Skeletal muscle satellite cell (primary cell): ENCODE measurements around the gene CALY.

Experiments
- H3K27me3 ChIP-seq: 2 replicates; pipeline ENCODE4 v1.7.0; 2013; ENCODE audit warnings: low read length; ENCODE audit not compliant: control insufficient read depth, insufficient read depth
- H3K36me3 ChIP-seq: 2 replicates; pipeline ENCODE4 v1.7.0; 2013; ENCODE audit warnings: mild to moderate bottlenecking, control low read depth, low read length; ENCODE audit not compliant: insufficient read depth
- H3K4me1 ChIP-seq: 2 replicates; pipeline ENCODE4 v1.7.0; 2013; ENCODE audit warnings: low read length; ENCODE audit not compliant: control insufficient read depth, insufficient read depth
- H3K4me2 ChIP-seq: 2 replicates; pipeline ENCODE4 v1.7.0; 2013; ENCODE audit warnings: mild to moderate bottlenecking, low read length
- H3K4me3 ChIP-seq: 2 replicates; pipeline ENCODE4 v1.7.0; 2013; ENCODE audit warnings: low read length
- H3K9ac ChIP-seq: 2 replicates; pipeline ENCODE4 v1.7.0; 2013; ENCODE audit warnings: mild to moderate bottlenecking, low read depth, low read length, moderate library complexity
- H3K9me3 ChIP-seq: replicated peaks from 2 replicates; pipeline ENCODE4 v1.7.0; 2013; ENCODE audit warnings: mild to moderate bottlenecking, control low read depth, low read length

The CALY gene

DNA sequence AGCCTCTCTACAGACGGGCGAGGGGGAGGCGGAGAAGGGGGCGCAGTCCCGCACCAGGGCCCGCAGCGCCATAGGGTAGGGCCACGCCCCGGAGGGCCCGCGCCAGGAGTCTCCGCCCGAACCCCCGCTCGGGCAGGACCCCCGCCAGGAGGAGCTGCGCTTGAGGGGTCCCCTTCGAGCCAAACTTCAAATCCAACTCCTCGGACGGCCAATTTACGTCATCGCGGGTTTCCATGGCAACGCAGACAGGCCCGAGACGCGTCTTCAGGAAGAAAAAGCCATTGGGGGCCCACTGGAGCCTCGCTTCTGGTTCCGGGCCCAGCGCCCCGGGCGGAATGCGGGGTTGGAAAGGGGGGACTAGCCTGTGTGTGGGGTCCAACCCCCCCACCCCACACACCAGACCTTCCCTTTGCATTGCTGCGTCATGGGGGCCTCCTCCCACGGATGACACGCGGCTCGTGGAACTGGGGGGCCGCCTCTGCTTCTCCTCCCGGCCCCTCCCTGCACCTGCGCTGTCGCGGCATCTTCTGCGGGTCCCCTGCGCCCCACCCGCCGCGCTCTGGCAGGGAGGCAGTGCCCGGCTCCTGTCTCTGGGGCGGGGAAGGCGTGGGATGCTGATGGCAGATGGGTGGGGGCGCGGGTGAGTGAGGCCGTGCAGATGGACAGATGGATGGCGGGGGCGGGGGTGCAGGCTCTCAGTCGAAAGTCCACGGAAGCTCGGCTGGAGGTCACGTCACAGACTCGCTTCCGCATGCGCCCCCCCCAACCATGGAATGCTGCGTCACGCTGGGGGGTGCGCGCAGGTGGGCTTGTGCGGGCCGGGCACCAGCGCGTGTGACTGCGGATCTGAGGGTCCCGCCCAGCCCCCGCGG is 1.2 kb downstream of the CALY start:
- peaks cover 9% of the 10 kb centered on the region for H3K4me1 ChIP-seq
- no peak overlapping the region for H3K9ac ChIP-seq
- peak overlapping the region; percentile 62 for H3K4me3 ChIP-seq
- peak overlapping the region; percentile 75 for H3K4me2 ChIP-seq
- H3K9me3 ChIP-seq = no peaks in the 10 kb centered on the region
- peaks cover 52% of the 10 kb centered on the region for H3K27me3 ChIP-seq
- H3K36me3 ChIP-seq = no peaks in the 10 kb centered on the region

- Histone ChIP-seq H3K27me3 (peaks cover 52% of the 10 kb centered on the region), H3K4me2 (peak overlapping the region; percentile 75), H3K4me3 (peak overlapping the region; percentile 62), H3K36me3 (no peaks in the 10 kb centered on the region), H3K9me3 (no peaks in the 10 kb centered on the region), H3K9ac (no peak overlapping the region), H3K4me1 (peaks cover 14% of the 10 kb centered on the region)
Observed at GRCh38 chr10:133334503-133335245, 2.0 kb downstream of the CALY start.

DNA sequence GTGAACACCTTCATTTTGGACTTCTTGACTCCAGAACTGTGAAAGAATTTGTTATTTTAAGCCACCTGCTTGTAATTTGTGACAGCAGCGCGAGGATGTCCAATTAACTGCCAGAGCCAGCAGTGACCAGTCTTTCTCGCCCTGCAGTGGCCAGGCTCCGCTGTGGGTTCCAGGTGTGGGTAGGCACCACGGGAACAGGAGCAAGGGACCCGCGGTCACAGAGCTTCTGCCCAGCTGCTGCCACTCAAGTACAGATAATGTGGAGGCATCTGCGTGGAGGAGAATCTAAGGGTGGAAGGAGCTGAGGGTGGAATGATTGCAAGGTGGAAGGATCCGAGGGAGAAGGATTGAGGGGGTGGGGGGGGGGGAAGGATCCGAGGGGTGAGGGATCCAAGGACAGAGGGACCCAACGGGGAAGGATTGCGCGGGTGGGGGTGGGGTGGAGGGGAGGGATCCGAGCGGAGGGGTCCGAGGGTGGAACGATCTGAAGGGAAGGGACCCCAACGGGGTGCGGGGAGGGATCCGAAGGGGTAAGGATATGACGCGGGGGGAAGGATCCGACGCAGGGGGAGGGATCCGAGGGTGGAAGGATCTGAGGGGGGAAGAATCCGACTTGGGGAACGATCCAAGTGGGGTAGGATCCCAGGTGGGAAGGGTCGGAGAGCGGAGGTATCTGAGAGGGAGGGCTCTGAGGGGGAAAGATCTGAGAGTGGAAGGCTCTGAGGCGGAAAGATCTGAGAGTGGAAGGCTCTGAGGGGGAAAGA is 3.6 kb downstream of the CALY start:
- Histone ChIP-seq H3K9me3 (no peaks in the 10 kb centered on the region), H3K4me2 (no peak overlapping the region), H3K36me3 (no peaks in the 10 kb centered on the region), H3K4me3 (no peak overlapping the region), H3K27me3 (peaks cover 63% of the 10 kb centered on the region), H3K9ac (no peak overlapping the region), H3K4me1 (peaks cover 18% of the 10 kb centered on the region)

GRCh38 chr10:133329491-133330202 is 7.0 kb downstream of the CALY start:
- peak overlapping the region; percentile 67 for H3K4me3 ChIP-seq
- peaks cover 8% of the 10 kb centered on the region for H3K4me1 ChIP-seq
- peak overlapping the region; percentile 63 for H3K9ac ChIP-seq
- peaks cover 70% of the 10 kb centered on the region for H3K27me3 ChIP-seq
- H3K4me2 ChIP-seq = peak overlapping the region; percentile 95
- no peaks in the 10 kb centered on the region for H3K9me3 ChIP-seq
- no peaks in the 10 kb centered on the region for H3K36me3 ChIP-seq

DNA sequence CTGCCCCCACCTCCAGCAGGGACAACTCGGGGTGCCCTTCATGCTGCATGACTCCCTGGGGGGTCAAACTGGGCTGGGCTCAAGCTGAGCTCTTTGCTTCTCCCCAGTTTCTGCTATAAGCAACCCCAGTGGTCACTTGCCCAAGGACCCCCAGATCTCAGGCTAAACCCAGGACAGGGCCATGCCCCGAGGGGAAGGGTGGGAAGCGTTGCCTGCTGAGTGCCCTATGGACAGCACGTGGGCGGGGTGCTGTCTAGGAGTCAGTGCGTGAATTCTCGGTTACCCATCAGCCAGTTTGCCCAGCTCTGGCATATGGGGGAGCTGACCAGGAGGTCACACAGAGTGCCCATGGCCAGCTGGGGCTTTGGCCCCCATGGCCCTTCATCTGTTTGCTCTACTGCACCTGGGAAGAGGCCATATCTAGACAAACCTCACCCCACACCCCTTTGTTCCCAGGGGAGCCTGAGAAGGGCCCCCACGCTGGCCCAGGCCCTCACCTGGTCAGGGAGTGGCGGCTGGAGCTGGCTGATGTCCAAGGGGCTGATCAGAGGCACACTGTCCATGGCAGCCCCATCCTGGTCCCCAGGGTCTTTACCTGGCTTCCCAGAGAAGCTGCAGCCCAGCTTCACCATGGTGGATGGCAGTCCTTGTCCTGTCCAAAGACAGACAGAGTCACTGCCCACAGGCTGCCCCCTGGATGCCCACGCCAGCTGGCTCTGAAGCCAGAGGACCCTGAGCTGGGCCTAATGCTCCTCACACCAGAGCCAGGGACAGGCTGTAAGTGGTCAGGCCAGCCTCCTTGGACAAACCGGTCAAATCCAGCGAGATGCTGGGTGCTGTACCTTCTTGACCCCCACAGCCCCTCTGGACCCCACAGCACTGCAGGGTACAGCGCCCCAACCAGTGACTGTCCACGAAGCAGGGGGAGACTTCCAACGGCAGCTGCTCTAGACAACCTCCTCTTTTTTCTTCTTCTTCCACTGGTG is 8.0 kb downstream of the CALY start:
- peaks cover 67% of the 10 kb centered on the region for H3K27me3 ChIP-seq
- no peak overlapping the region for H3K4me2 ChIP-seq
- no peaks in the 10 kb centered on the region for H3K36me3 ChIP-seq
- H3K4me3 ChIP-seq = no peak overlapping the region
- no peaks in the 10 kb centered on the region for H3K9me3 ChIP-seq
- H3K4me1 ChIP-seq = peaks cover 8% of the 10 kb centered on the region
- no peak overlapping the region for H3K9ac ChIP-seq

DNA sequence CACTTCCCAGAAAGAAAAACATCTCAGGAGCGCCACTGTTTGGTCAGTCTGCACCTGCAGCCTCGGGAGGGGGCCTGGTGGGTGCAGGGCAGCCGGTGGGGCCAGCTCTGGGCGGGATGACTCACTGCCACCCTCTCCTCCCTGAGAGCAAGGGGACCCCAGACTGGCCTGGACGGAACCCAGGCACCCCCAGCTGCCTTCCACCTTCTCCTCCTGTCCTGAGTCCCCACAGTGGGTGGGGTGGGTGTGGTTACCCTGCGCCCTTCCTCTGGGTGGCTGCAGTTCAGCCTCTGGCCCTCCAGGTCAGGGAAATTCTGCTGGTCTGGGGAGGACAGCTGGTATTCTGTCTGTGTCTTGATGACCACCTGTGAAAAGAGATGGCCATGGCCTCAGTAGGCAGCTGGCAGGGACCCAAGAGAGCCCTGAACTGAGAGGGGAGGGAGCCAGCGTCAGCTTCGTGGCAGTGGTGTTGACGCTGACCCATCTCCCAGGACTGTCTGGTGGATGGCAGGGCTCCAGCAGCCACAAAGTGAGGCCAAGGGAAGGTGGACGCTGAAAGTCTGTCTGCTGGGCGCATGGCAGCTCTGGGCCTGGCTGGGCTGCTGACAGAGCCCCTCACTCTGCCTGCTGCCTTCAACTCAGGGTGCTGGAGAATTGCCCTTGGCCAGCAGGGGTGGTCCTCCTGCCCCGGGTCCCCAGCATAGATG is 8.9 kb downstream of the CALY start:
- Histone ChIP-seq H3K9me3 (no peaks in the 10 kb centered on the region), H3K27me3 (peaks cover 64% of the 10 kb centered on the region), H3K4me1 (peaks cover 8% of the 10 kb centered on the region), H3K4me2 (no peak overlapping the region), H3K9ac (no peak overlapping the region), H3K36me3 (no peaks in the 10 kb centered on the region), H3K4me3 (no peak overlapping the region)

GRCh38 chr10:133326745-133327650 is 9.7 kb downstream of the CALY start:
- Histone ChIP-seq H3K4me3 (no peak overlapping the region), H3K4me2 (no peak overlapping the region), H3K9me3 (no peaks in the 10 kb centered on the region), H3K36me3 (no peaks in the 10 kb centered on the region), H3K4me1 (peaks cover 8% of the 10 kb centered on the region), H3K27me3 (peaks cover 56% of the 10 kb centered on the region), H3K9ac (no peak overlapping the region)

DNA sequence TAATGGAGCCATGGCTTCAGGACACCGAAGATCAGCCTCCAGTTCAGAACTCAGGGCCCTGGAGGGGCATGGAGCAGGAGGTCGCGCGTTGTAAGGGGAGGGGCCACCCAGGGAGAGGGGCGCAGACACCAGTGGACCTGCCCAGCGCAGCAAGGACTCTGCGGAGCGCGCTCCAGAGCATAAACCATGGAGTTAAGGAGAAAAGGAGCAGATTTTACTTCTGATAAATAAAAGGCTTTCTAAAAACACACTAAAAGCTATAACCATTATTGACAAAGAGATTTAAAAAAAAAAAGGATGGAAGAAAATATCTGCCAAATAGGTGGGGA is 10.5 kb downstream of the CALY start:
- H3K9ac ChIP-seq = no peak overlapping the region
- peaks cover 8% of the 10 kb centered on the region for H3K4me1 ChIP-seq
- H3K36me3 ChIP-seq = no peaks in the 10 kb centered on the region
- H3K4me3 ChIP-seq = no peak overlapping the region
- peak overlapping the region; percentile 76 for H3K4me2 ChIP-seq
- peaks cover 48% of the 10 kb centered on the region for H3K27me3 ChIP-seq
- no peaks in the 10 kb centered on the region for H3K9me3 ChIP-seq

GRCh38 chr10:133325440-133326222 is 11.1 kb downstream of the CALY start:
- Histone ChIP-seq H3K36me3 (no peaks in the 10 kb centered on the region), H3K27me3 (peaks cover 43% of the 10 kb centered on the region), H3K9me3 (no peaks in the 10 kb centered on the region), H3K4me2 (peak overlapping the region; percentile 76), H3K9ac (no peak overlapping the region), H3K4me1 (peaks cover 8% of the 10 kb centered on the region), H3K4me3 (peak overlapping the region; percentile 39)
